HuH-7 (cell line): ENCODE data around the gene WDR86.

Experiments used
- DNase-seq: peaks from one replicate; pipeline ENCODE4 v3.0.0; 2011; ENCODE audit warnings: low spot score

WDR86 gene

GRCh38 chr7:151379193-151379520 is 30.7 kb downstream of the WDR86 start:
- DNase-seq: peak; percentile 8

- no peak for DNase-seq
Measured at GRCh38 chr7:151378496-151379192, 31.2 kb downstream of the WDR86 start.

GRCh38 chr7:151378011-151378410 is 31.8 kb downstream of the WDR86 start:
- DNase-seq: peak; percentile 7

- no peak for DNase-seq
Measured at GRCh38 chr7:151377406-151377805, 32.4 kb downstream of the WDR86 start.

GRCh38 chr7:151376218-151376902 is 33.5 kb downstream of the WDR86 start:
- no peak for DNase-seq

GRCh38 chr7:151375530-151376217 is 34.2 kb downstream of the WDR86 start:
- DNase-seq: no peak

- no peak for DNase-seq
Measured at GRCh38 chr7:151374726-151375125, 35.1 kb downstream of the WDR86 start.

GRCh38 chr7:151374139-151374538 is 35.7 kb downstream of the WDR86 start:
- DNase-seq: no peak

GRCh38 chr7:151373599-151373998 is 36.2 kb downstream of the WDR86 start:
- no peak for DNase-seq

- no peak for DNase-seq
Measured at GRCh38 chr7:151372612-151373265, 37.1 kb downstream of the WDR86 start.

GRCh38 chr7:151371266-151371665 is 38.6 kb downstream of the WDR86 start:
- no peak for DNase-seq

- peak; percentile 94 for DNase-seq
Measured at GRCh38 chr7:151368136-151368571, 41.7 kb downstream of the WDR86 start.

GRCh38 chr7:151367284-151367683 is 42.6 kb downstream of the WDR86 start:
- DNase-seq: no peak

- DNase-seq: no peak
Measured at GRCh38 chr7:151366880-151367222, 43.0 kb downstream of the WDR86 start.

- no peak for DNase-seq
Measured at GRCh38 chr7:151366166-151366879, 43.5 kb downstream of the WDR86 start.

GRCh38 chr7:151363182-151363581 is 46.7 kb downstream of the WDR86 start:
- DNase-seq: no peak

GRCh38 chr7:151361193-151361959 is 48.5 kb downstream of the WDR86 start:
- DNase-seq: no peak

- no peak for DNase-seq
Measured at GRCh38 chr7:151352512-151352911, 57.3 kb downstream of the WDR86 start.

- DNase-seq: no peak
Measured at GRCh38 chr7:151351967-151352366, 57.9 kb downstream of the WDR86 start.

GRCh38 chr7:151351027-151351426 is 58.8 kb downstream of the WDR86 start:
- DNase-seq: no peak

- DNase-seq: no peak
Measured at GRCh38 chr7:151349507-151349853, 60.4 kb downstream of the WDR86 start.

- DNase-seq: no peak
Measured at GRCh38 chr7:151348970-151349369, 60.9 kb downstream of the WDR86 start.
